ENCODE data around the gene GLT6D1. TPM values are rescaled to one million over a fixed set of nuclear protein-coding genes. Genes with fewer than 3 reads are reported as not detected.

GLT6D1 gene
- total and polyA plus RNA-seq, 7 donors: not detected

GRCh38 chr9:135683401-135684034 lies 44.2 kb upstream of the GLT6D1 start:
- intact Hi-C loops (cut with DNase I): no loop called here
- H3K27me3 ChIP-seq: peaks cover 0 to 44% (median 0%) of the 10 kb centered on the region in 3 donors

GRCh38 chr9:135681161-135681560 lies 41.8 kb upstream of the GLT6D1 start:
- no peak overlapping the region for H3K4me3 ChIP-seq
- intact Hi-C loops (cut with DNase I): no loop called here
- no peak overlapping the region for H3K27ac ChIP-seq
- no peak for TF ChIP-seq POLR2AphosphoS5 (IDR thresholded peaks at IDR 0.05)
- TF ChIP-seq CTCF (IDR thresholded peaks at IDR 0.05): no peak
- no peak for TF ChIP-seq POLR2A (IDR thresholded peaks at IDR 0.05)
- no peak for TF ChIP-seq EP300 (IDR thresholded peaks at IDR 0.05)
- H3K27me3 ChIP-seq: peaks cover 0 to 31% (median 0%) of the 10 kb centered on the region in 3 donors
- DNase-seq: no peak
- 79 to 86% methylated on average over 5 of the region's 5 CpGs for WGBS, 2 donors
- H3K4me1 ChIP-seq: no peaks in the 10 kb centered on the region
- no peaks in the 10 kb centered on the region for H3K36me3 ChIP-seq
- H3K9me3 ChIP-seq: no peaks in the 10 kb centered on the region

More at GRCh38 chr9:135683401-135684034, 44.2 kb upstream of the GLT6D1 start:
- H3K4me1 ChIP-seq: no peaks in the 10 kb centered on the region
- no peaks in the 10 kb centered on the region for H3K9me3 ChIP-seq
- no peak for DNase-seq
- WGBS, 2 donors: 75 to 76% methylated on average over 15 of the region's 15 CpGs
- H3K27ac ChIP-seq: no peak overlapping the region
- no peak for TF ChIP-seq EP300 (IDR thresholded peaks at IDR 0.05)
- TF ChIP-seq CTCF (IDR thresholded peaks at IDR 0.05): no peak
- TF ChIP-seq POLR2A (IDR thresholded peaks at IDR 0.05): no peak
- no peak for TF ChIP-seq POLR2AphosphoS5 (IDR thresholded peaks at IDR 0.05)
- no peaks in the 10 kb centered on the region for H3K36me3 ChIP-seq
- no peak overlapping the region for H3K4me3 ChIP-seq

- no peaks in the 10 kb centered on the region for H3K9me3 ChIP-seq
- 72 to 78% methylated on average over 16 of the region's 16 CpGs for WGBS, 2 donors
- no peaks in the 10 kb centered on the region for H3K36me3 ChIP-seq
- no peak for TF ChIP-seq POLR2A (IDR thresholded peaks at IDR 0.05)
- TF ChIP-seq POLR2AphosphoS5 (IDR thresholded peaks at IDR 0.05): no peak
- no peak for TF ChIP-seq CTCF (IDR thresholded peaks at IDR 0.05)
- TF ChIP-seq EP300 (IDR thresholded peaks at IDR 0.05): no peak
- H3K4me3 ChIP-seq: no peak overlapping the region
- intact Hi-C loops (cut with DNase I): no loop called here
- H3K27ac ChIP-seq: no peak overlapping the region
- H3K27me3 ChIP-seq: peaks cover 0 to 25% (median 0%) of the 10 kb centered on the region in 3 donors
- no peaks in the 10 kb centered on the region for H3K4me1 ChIP-seq
- DNase-seq: no peak
Observed at GRCh38 chr9:135680056-135680455, 40.7 kb upstream of the GLT6D1 start.

- WGBS, 2 donors: 89 to 91% methylated on average over 20 of the region's 20 CpGs
- H3K27me3 ChIP-seq: peaks cover 0 to 9% (median 0%) of the 10 kb centered on the region in 3 donors
- H3K4me3 ChIP-seq: no peak overlapping the region
- TF ChIP-seq POLR2AphosphoS5 (IDR thresholded peaks at IDR 0.05) (no peak), EP300 (IDR thresholded peaks at IDR 0.05) (no peak), CTCF (IDR thresholded peaks at IDR 0.05) (no peak), POLR2A (IDR thresholded peaks at IDR 0.05) (no peak)
- H3K4me1 ChIP-seq: no peaks in the 10 kb centered on the region
- no peak overlapping the region for H3K27ac ChIP-seq
- H3K36me3 ChIP-seq: no peaks in the 10 kb centered on the region
- DNase-seq: no peak
- H3K9me3 ChIP-seq: no peaks in the 10 kb centered on the region
- intact Hi-C loops (cut with DNase I): no loop called here
Observed at GRCh38 chr9:135678236-135679017, 39.1 kb upstream of the GLT6D1 start.

All from sigmoid colon (tissue), 7 donors.